Right lobe of liver (tissue), 6 donors: ENCODE data around the gene NTM. TPM values are rescaled to one million over a fixed set of nuclear protein-coding genes. Genes with fewer than 3 reads are reported as not detected.

ENCODE experiments used
- ATAC-seq, 4 donors: fragments of 200-7000 bp; cut with Tn5 transposase; one replicate each; pipeline ENCODE4 v1.9.1; 2020; ENCODE audit warnings: mild to moderate bottlenecking in 4 of 4, moderate library complexity in 4 of 4
- DNase-seq, 3 donors: peaks; one replicate each; pipeline ENCODE4 v3.0.0-alpha.2; 2020
- H3K27ac ChIP-seq, 3 donors: fragments of 200-600 bp; one replicate each; pipeline ENCODE4 v1.8.0; 2022
- H3K27me3 ChIP-seq, 2 donors: fragments of 200-600 bp; one replicate each; pipeline ENCODE4 v1.8.0; 2022
- H3K36me3 ChIP-seq, 4 donors: fragments of 200-600 bp; sonication (generic) in 1 of 4; one replicate each; pipeline versions ENCODE4 v1.5.1 to v1.8.0; 2017 to 2022; ENCODE audit warnings: control low read depth in 1 of 4
- H3K4me1 ChIP-seq, 4 donors: fragments of 200-600 bp; sonication (generic) in 1 of 4; one replicate each; pipeline versions ENCODE4 v1.5.1 to v1.8.0; 2017 to 2022; ENCODE audit warnings: control low read depth in 1 of 4
- H3K4me3 ChIP-seq, 3 donors: fragments of 200-600 bp; one replicate each; pipeline ENCODE4 v1.8.0; 2022
- H3K9me3 ChIP-seq, 4 donors: fragments of 200-600 bp; sonication (generic) in 1 of 4; one replicate each; pipeline versions ENCODE4 v1.5.1 to v1.8.0; 2017 to 2022; ENCODE audit warnings: control low read depth in 1 of 4
- POLR2A ChIP-seq: fragments of 450-650 bp; IDR thresholded peaks from one replicate; pipeline ENCODE4 v1.6.1; 2017; ENCODE audit warnings: antibody characterized with exemption, mild to moderate bottlenecking
- WGBS: methylation state at CpG from one replicate; pipeline ENCODE4 v1.1.6; 2018; ENCODE audit warnings: low coverage, low lambda C conversion rate; ENCODE audit not compliant: insufficient coverage; ENCODE audit errors: missing lambda C conversion rate; 5-methylcytosine and 5-hydroxymethylcytosine counted together
- intact Hi-C, 2 donors: fragments of 100-400 bp; cut with DNase I; formaldehyde crosslinking; loops; one replicate each; pipeline versions ENCODE4 v1.11.2 to v1.14.1; 2022
- total RNA-seq, 6 experiments: library from RNA; depleted of rRNA in 2 of 6; stranded (reverse); fragments of >200 nt in 2 of 6; fragmentation: NEBNext Ultra II Directional in 3 of 6; extraction: Animal tissue kit (Norgen Biotek cat#: 25700) in 3 of 6; gene quantifications; one replicate each; pipeline versions ENCODE4 v1.1.0 to v1.2.4, GENCODE V29; 2016 to 2023
- TF ChIP-seq, protein P1 (sequence below), 4 donors: fragments of 200-600 bp in 3 of 4; fragments of 450-650 bp in 1 of 4; IDR thresholded peaks; one replicate each; pipeline versions ENCODE4 v1.5.1 to v1.8.0; 2016 to 2022; ENCODE audit warnings: antibody characterized with exemption in 4 of 4, mild to moderate bottlenecking in 2 of 4
- donor health status: DM: no; HTN: yes; CAD: no.
- donor health status: DM: no; HTN: no; CAD: no.
- donor health status: DM: no; HTN: no; CAD: no.
- donor health status: DM: no; HTN: yes; CAD: no.
- donor health status: DM: no; HTN: yes; CAD: no.

NTM gene
- total RNA-seq, 6 experiments from 2014 or later, result 0.35 TPM; not detected in 5

DNA sequence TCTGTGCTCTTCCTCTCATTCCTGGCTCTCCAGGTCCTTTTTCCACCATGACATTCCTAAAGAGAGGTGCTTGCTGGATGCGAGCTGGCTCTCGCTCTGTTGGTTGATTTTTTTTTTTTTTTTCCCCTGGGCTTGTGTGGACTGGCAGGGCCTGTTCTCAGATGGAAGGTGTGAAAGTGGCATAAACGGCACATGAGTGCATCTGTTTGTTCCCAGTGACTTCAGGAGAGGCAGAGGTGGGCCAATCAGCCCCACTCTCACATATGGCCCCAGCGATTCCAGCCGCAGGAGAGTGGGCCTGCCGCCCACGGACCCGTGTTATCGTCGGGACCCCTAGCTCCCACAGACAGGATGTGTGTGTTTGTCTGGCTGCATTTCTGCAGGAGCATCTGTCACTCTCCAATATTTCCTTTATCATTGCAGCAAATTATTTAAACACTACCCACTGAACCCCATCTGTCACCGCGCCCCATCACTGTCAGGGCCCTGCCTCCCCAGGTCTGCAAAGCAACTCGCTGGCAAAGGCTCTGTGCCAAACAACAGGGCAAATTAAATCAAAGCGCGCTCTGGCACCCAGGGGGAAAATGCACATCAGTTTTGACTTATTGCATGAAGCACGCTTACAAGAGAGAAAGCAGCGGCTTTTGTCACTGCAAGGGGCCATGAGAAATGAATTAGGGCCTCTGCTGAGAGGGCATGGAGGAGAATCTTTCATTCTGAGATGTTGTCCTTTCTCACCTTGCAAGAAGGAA is 886.3 kb downstream of the NTM start:
- Histone ChIP-seq H3K36me3 (no peaks in the 10 kb centered on the region), H3K4me1 (no peaks in the 10 kb centered on the region), H3K27ac (no peak overlapping the region), H3K9me3 (no peaks in the 10 kb centered on the region), H3K4me3 (no peak overlapping the region), H3K27me3 (no peaks in the 10 kb centered on the region)
- DNase-seq (no peak), ATAC-seq (no peak)
- TF ChIP-seq POLR2A, result no peak
- TF ChIP-seq, protein P1, sequence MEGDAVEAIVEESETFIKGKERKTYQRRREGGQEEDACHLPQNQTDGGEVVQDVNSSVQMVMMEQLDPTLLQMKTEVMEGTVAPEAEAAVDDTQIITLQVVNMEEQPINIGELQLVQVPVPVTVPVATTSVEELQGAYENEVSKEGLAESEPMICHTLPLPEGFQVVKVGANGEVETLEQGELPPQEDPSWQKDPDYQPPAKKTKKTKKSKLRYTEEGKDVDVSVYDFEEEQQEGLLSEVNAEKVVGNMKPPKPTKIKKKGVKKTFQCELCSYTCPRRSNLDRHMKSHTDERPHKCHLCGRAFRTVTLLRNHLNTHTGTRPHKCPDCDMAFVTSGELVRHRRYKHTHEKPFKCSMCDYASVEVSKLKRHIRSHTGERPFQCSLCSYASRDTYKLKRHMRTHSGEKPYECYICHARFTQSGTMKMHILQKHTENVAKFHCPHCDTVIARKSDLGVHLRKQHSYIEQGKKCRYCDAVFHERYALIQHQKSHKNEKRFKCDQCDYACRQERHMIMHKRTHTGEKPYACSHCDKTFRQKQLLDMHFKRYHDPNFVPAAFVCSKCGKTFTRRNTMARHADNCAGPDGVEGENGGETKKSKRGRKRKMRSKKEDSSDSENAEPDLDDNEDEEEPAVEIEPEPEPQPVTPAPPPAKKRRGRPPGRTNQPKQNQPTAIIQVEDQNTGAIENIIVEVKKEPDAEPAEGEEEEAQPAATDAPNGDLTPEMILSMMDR (IDR thresholded peaks at IDR 0.05), result no peak
- 70% methylated on average over 17 of the region's 17 CpGs for WGBS
- intact Hi-C loops, result no loop called here

DNA sequence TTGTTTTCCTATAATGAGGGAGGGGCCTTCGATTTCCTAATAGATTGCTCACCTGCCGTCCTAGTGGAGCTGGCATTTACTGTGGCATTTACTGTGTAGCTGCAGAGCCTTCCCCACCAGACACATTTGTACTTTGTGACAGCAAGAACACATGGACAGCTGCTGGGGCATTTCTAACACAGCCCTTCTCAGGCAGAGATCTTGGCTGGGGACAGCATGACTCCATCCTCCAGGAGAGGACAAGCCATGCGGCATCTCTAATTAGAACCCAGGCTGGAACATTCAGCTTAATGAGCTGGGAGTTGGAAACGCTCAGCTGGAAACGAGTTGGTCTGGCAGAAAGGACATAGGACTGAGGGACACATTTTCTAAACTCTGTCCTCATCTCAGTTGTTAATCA is 887.5 kb downstream of the NTM start:
- Histone ChIP-seq H3K36me3 (no peaks in the 10 kb centered on the region), H3K9me3 (no peaks in the 10 kb centered on the region), H3K4me1 (no peaks in the 10 kb centered on the region), H3K27ac (no peak overlapping the region), H3K4me3 (no peak overlapping the region), H3K27me3 (no peaks in the 10 kb centered on the region)
- 58% methylated on average over 5 of the region's 5 CpGs for WGBS
- intact Hi-C loops, result no loop called here
- TF ChIP-seq, protein P1 (IDR thresholded peaks at IDR 0.05), result no peak
- TF ChIP-seq POLR2A, result no peak
- DNase-seq (no peak), ATAC-seq (no peak)

DNA sequence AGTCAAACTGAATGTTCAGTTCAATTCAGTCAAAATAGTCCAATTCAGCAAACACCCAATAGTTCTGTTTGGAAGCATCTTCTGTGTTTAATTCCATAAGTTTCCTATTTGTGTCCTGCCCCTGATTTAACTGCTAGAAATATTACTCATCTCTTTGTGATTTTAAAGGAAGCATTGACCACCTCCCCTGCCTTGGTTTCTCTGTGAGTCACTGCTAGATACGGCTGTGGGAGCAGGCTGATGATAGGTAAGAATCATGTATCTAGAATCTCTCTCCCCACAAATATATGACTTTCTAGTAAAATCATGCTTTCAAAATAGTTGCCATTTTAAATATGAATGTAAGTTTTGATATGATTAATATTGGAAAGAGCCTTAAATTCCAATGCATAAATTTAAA is 888.5 kb downstream of the NTM start:
- DNase-seq (no peak), ATAC-seq (no peak)
- 25% methylated on average over 1 of the region's 1 CpG for WGBS
- no peaks in the 10 kb centered on the region for H3K36me3 ChIP-seq
- TF ChIP-seq POLR2A, result no peak
- TF ChIP-seq, protein P1 (IDR thresholded peaks at IDR 0.05), result no peak
- no peaks in the 10 kb centered on the region for H3K27me3 ChIP-seq
- intact Hi-C loops, result no loop called here
- no peak overlapping the region for H3K27ac ChIP-seq
- H3K4me1 ChIP-seq, result no peaks in the 10 kb centered on the region
- H3K4me3 ChIP-seq, result no peak overlapping the region
- no peaks in the 10 kb centered on the region for H3K9me3 ChIP-seq

DNA sequence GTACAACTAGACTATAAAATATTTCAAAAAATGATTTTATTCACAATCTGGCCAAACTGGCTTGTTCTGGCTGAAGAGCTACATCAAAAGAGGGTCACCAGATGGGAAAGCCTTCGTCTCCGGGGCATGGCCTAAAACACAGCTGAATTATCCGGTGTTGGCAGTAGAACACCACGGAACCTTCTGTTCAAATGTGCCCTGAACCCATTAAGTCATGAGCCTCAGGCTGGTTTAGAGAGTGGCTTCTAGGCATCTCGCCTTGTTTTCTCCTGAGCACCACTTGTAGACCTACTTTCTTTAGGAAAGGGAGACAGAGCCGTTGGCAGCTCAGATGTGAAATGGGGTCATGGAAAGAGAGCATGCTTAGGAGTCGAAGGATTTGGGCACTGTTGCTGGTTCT is 890.2 kb downstream of the NTM start:
- 78% methylated on average over 6 of the region's 7 CpGs for WGBS
- Histone ChIP-seq H3K36me3 (no peaks in the 10 kb centered on the region), H3K27me3 (no peaks in the 10 kb centered on the region), H3K27ac (no peak overlapping the region), H3K9me3 (no peaks in the 10 kb centered on the region), H3K4me3 (no peak overlapping the region), H3K4me1 (no peaks in the 10 kb centered on the region)
- intact Hi-C loops, result no loop called here
- TF ChIP-seq POLR2A, result no peak
- TF ChIP-seq, protein P1 (IDR thresholded peaks at IDR 0.05), result no peak
- DNase-seq, result no peak
- no peak for ATAC-seq
